ENCODE data around the gene SCAF1. TPM values are rescaled to one million over a fixed set of nuclear protein-coding genes. Genes with fewer than 3 reads are reported as not detected.

The SCAF1 gene
- polyA plus RNA-seq, 3 donors = 0.39 to 7.5 (median 0.68) TPM

DNA sequence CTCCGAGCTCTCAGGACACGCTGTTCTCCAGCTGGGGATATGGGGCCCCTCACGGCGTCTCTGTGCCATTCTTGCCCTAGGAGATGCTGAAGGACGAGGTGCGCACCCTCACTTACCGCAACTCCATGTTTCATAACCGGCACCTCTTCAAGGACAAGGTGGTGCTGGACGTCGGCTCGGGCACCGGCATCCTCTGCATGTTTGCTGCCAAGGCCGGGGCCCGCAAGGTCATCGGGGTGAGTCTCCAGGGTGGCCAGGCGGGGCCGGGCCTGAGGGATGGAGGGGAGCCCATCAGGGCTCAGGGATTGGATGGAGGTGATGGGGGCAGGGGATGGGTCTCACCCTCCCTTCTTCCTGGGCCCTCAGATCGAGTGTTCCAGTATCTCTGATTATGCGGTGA, 39.8 kb downstream of the SCAF1 start:
- Histone ChIP-seq H3K27ac (ENCODE audit: low read depth in 1 of 2, low read length in 2 of 2) (no peak overlapping the region), H3K4me3 (replicated peaks in 1 of 3; ENCODE audit: low read depth in 2 of 3, low read length in 3 of 3) (no peak overlapping the region), H3K36me3 (replicated peaks in 1 of 2; ENCODE audit: control insufficient read depth in 1 of 2, insufficient read depth in 2 of 2, low read length in 2 of 2) (peaks cover 33 to 47% of the 10 kb centered on the region in 2 donors), H3K4me1 (ENCODE audit: control insufficient read depth in 1 of 2, insufficient read depth in 2 of 2, low read length in 2 of 2) (peaks cover 18 to 33% of the 10 kb centered on the region in 2 donors), H3K27me3 (ENCODE audit: control insufficient read depth in 2 of 2, insufficient read depth in 2 of 2, low read length in 2 of 2) (no peaks in the 10 kb centered on the region), H3K79me2 (ENCODE audit: insufficient read depth, low read length) (peaks cover 37% of the 10 kb centered on the region), H3K4me2 (replicated peaks; ENCODE audit: extremely low read depth, low read length, poor library complexity, severe bottlenecking) (no peak overlapping the region), H3K9ac (ENCODE audit: insufficient read depth, low read length, poor library complexity, severe bottlenecking) (no peak overlapping the region), H3K9me3 (replicated peaks in 1 of 2; ENCODE audit: control insufficient read depth in 1 of 2, insufficient read depth in 1 of 2, low read length in 2 of 2) (no peaks in the 10 kb centered on the region), H4K20me1 (ENCODE audit: insufficient read depth, low read length) (peaks cover 25% of the 10 kb centered on the region), H2AFZ (ENCODE audit: insufficient read depth, low read depth, low read length, poor library complexity, severe bottlenecking) (no peak overlapping the region)
- H3K36me3 Mint-ChIP-seq = peaks cover 41 to 53% of the 10 kb centered on the region in 2 donors
- TF ChIP-seq, protein P1, sequence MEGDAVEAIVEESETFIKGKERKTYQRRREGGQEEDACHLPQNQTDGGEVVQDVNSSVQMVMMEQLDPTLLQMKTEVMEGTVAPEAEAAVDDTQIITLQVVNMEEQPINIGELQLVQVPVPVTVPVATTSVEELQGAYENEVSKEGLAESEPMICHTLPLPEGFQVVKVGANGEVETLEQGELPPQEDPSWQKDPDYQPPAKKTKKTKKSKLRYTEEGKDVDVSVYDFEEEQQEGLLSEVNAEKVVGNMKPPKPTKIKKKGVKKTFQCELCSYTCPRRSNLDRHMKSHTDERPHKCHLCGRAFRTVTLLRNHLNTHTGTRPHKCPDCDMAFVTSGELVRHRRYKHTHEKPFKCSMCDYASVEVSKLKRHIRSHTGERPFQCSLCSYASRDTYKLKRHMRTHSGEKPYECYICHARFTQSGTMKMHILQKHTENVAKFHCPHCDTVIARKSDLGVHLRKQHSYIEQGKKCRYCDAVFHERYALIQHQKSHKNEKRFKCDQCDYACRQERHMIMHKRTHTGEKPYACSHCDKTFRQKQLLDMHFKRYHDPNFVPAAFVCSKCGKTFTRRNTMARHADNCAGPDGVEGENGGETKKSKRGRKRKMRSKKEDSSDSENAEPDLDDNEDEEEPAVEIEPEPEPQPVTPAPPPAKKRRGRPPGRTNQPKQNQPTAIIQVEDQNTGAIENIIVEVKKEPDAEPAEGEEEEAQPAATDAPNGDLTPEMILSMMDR (IDR thresholded peaks at IDR 0.05) = no peak
- H3K4me3 Mint-ChIP-seq = no peak overlapping the region
- H3K4me1 Mint-ChIP-seq = peaks cover 14% of the 10 kb centered on the region
- peaks cover 0 to 6% (median 0%) of the 10 kb centered on the region in 3 donors for H3K27me3 Mint-ChIP-seq (ENCODE audit: low read depth in 3 of 3)
- intact Hi-C loops (cut with micrococcal nuclease) = no loop called here
- H3K27ac Mint-ChIP-seq = peak overlapping the region in 3 of 7 donors; percentile 13 to 72 (median 46)
- WGBS (ENCODE audit: insufficient coverage) = 97% methylated on average over 15 of the region's 19 CpGs
- H3K9me3 Mint-ChIP-seq = peaks cover 0 to 2% (median 0%) of the 10 kb centered on the region in 7 donors
- DNase-seq = no peak

DNA sequence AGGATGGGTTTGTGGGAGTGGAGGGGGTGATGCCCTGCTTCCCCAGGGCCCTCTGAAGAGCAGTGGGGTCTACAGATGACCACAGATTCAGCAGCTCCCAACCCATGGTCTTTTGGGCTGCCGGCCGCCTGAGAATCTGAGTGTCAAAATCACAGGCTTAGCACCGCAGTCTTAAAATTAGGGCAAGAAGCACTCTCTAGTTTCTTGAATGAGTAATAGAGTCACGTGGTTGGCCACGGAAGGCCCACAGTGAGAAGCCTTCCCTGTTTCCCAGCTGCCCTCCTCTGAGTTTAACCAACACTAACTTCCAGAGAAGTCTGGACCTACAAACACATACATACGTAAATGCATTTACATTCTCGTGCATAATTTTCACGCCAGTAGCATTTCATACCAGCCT, 40.3 kb downstream of the SCAF1 start:
- peaks cover 45 to 57% of the 10 kb centered on the region in 2 donors for H3K36me3 Mint-ChIP-seq
- intact Hi-C loops (cut with micrococcal nuclease) = no loop called here
- no peak for DNase-seq
- H3K4me3 Mint-ChIP-seq = no peak overlapping the region
- Histone ChIP-seq H3K4me1 (ENCODE audit: control insufficient read depth in 1 of 2, insufficient read depth in 2 of 2, low read length in 2 of 2) (peaks cover 19 to 33% of the 10 kb centered on the region in 2 donors), H3K9ac (ENCODE audit: insufficient read depth, low read length, poor library complexity, severe bottlenecking) (no peak overlapping the region), H3K79me2 (ENCODE audit: insufficient read depth, low read length) (peaks cover 35% of the 10 kb centered on the region), H4K20me1 (ENCODE audit: insufficient read depth, low read length) (peaks cover 25% of the 10 kb centered on the region), H2AFZ (ENCODE audit: insufficient read depth, low read depth, low read length, poor library complexity, severe bottlenecking) (no peak overlapping the region), H3K27me3 (ENCODE audit: control insufficient read depth in 2 of 2, insufficient read depth in 2 of 2, low read length in 2 of 2) (no peaks in the 10 kb centered on the region), H3K27ac (ENCODE audit: low read depth in 1 of 2, low read length in 2 of 2) (no peak overlapping the region), H3K36me3 (replicated peaks in 1 of 2; ENCODE audit: control insufficient read depth in 1 of 2, insufficient read depth in 2 of 2, low read length in 2 of 2) (peaks cover 33 to 47% of the 10 kb centered on the region in 2 donors), H3K9me3 (replicated peaks in 1 of 2; ENCODE audit: control insufficient read depth in 1 of 2, insufficient read depth in 1 of 2, low read length in 2 of 2) (no peaks in the 10 kb centered on the region), H3K4me2 (replicated peaks; ENCODE audit: extremely low read depth, low read length, poor library complexity, severe bottlenecking) (no peak overlapping the region), H3K4me3 (replicated peaks in 1 of 3; ENCODE audit: low read depth in 2 of 3, low read length in 3 of 3) (no peak overlapping the region)
- peak overlapping the region in 2 of 7 donors; percentile 13 to 72 for H3K27ac Mint-ChIP-seq
- H3K4me1 Mint-ChIP-seq = peaks cover 17% of the 10 kb centered on the region
- WGBS (ENCODE audit: insufficient coverage) = 95% methylated on average over 4 of the region's 8 CpGs
- H3K27me3 Mint-ChIP-seq (ENCODE audit: low read depth in 3 of 3) = peaks cover 0 to 6% (median 0%) of the 10 kb centered on the region in 3 donors
- peaks cover 0 to 2% (median 0%) of the 10 kb centered on the region in 7 donors for H3K9me3 Mint-ChIP-seq
- TF ChIP-seq, protein P1 (IDR thresholded peaks at IDR 0.05) = no peak

All from CD14-positive monocyte (primary cell).